GM04504 (cell line): ENCODE results near the gene UBE2L3.
"Not testable (repeated sequence)": the region's sequence is repeated elsewhere in the genome, so short reads cannot be mapped to it uniquely, and the experiment has no call there.

Experiments
- DNase-seq: peaks from one replicate; pipeline ENCODE4 v3.0.0-alpha.2; 2012; ENCODE audit warnings: low read depth

UBE2L3 gene

GRCh38 chr22:21602579-21602978 is 35.1 kb downstream of the UBE2L3 start:
- DNase-seq: no peak

GRCh38 chr22:21603973-21604372 is 36.5 kb downstream of the UBE2L3 start:
- DNase-seq: no peak

- no peak for DNase-seq
Observed at GRCh38 chr22:21605887-21606564, 38.5 kb downstream of the UBE2L3 start.

- DNase-seq: no peak
Observed at GRCh38 chr22:21606775-21607174, 39.3 kb downstream of the UBE2L3 start.

GRCh38 chr22:21609556-21610157 is 42.1 kb downstream of the UBE2L3 start:
- not testable (repeated sequence) for DNase-seq

GRCh38 chr22:21611210-21611977 is 43.9 kb downstream of the UBE2L3 start:
- no peak for DNase-seq

GRCh38 chr22:21612858-21613257 is 45.3 kb downstream of the UBE2L3 start:
- DNase-seq: no peak

- no peak for DNase-seq
Observed at GRCh38 chr22:21613553-21614233, 46.2 kb downstream of the UBE2L3 start.

- no peak for DNase-seq
Observed at GRCh38 chr22:21615731-21616130, 48.2 kb downstream of the UBE2L3 start.

- not testable (repeated sequence) for DNase-seq
Observed at GRCh38 chr22:21617337-21617736, 49.8 kb downstream of the UBE2L3 start.

GRCh38 chr22:21621025-21621424 is 53.5 kb downstream of the UBE2L3 start:
- no peak for DNase-seq

- no peak for DNase-seq
Observed at GRCh38 chr22:21622011-21622918, 54.8 kb downstream of the UBE2L3 start.

- no peak for DNase-seq
Observed at GRCh38 chr22:21622919-21623647, 55.6 kb downstream of the UBE2L3 start.

- DNase-seq: no peak
Observed at GRCh38 chr22:21623648-21623970, 56.1 kb downstream of the UBE2L3 start.

GRCh38 chr22:21624120-21624879 is 56.8 kb downstream of the UBE2L3 start:
- DNase-seq: no peak

- DNase-seq: no peak
Observed at GRCh38 chr22:21624880-21625791, 57.6 kb downstream of the UBE2L3 start.

GRCh38 chr22:21626073-21626734 is 58.7 kb downstream of the UBE2L3 start:
- no peak for DNase-seq

GRCh38 chr22:21626735-21627469 is 59.4 kb downstream of the UBE2L3 start:
- DNase-seq: no peak
